Left ventricle myocardium inferior (tissue), 1 donor: Measurements from ENCODE around the gene SLC14A1. TPM values are rescaled to one million over a fixed set of nuclear protein-coding genes. Genes with fewer than 3 reads are reported as not detected.

Experiments used
- DNase-seq: peaks from one replicate; pipeline ENCODE4 v3.0.0-alpha.2; 2020
- H3K27ac ChIP-seq: fragments of 200-600 bp; replicated peaks from 2 replicates; pipeline ENCODE4 v1.8.0; 2021
- H3K27me3 ChIP-seq: fragments of 200-600 bp; 2 replicates; pipeline ENCODE4 v1.8.0; 2021; ENCODE audit warnings: low read depth
- H3K36me3 ChIP-seq: fragments of 200-600 bp; 2 replicates; pipeline ENCODE4 v1.8.0; 2021
- H3K4me1 ChIP-seq: fragments of 200-600 bp; 2 replicates; pipeline ENCODE4 v1.8.0; 2021
- H3K4me3 ChIP-seq: fragments of 200-600 bp; 2 replicates; pipeline ENCODE4 v1.8.0; 2021; ENCODE audit warnings: mild to moderate bottlenecking, moderate library complexity
- H3K9me3 ChIP-seq: fragments of 200-600 bp; replicated peaks from 2 replicates; pipeline ENCODE4 v1.8.0; 2021
- CTCF ChIP-seq: fragments of 200-600 bp; IDR thresholded peaks from 2 replicates; pipeline ENCODE4 v1.8.0; 2021; ENCODE audit warnings: antibody characterized with exemption, mild to moderate bottlenecking, borderline replicate concordance
- intact Hi-C: fragments of 100-400 bp; cut with micrococcal nuclease; formaldehyde crosslinking; loops from one replicate; pipeline ENCODE4 v1.11.0; 2022
- total RNA-seq: library from RNA; stranded (reverse); fragmentation: NEBNext Ultra II Directional; extraction: Animal tissue kit (Norgen Biotek cat#: 25700); gene quantifications from one replicate; pipeline ENCODE4 v1.2.1, GENCODE V29; 2021
- donor health status: DM: no; HTN: yes; CAD: no; lungs with severe emphysema.

SLC14A1 gene
- total RNA-seq, 1 donor from 2014 or later = 22.1 TPM

GRCh38 chr18:45722899-45723298 lies 1.1 kb upstream of the SLC14A1 start:
- H3K27ac ChIP-seq = no peak overlapping the region
- H3K36me3 ChIP-seq = no peaks in the 10 kb centered on the region
- intact Hi-C loops = no loop called here
- no peak overlapping the region for H3K4me3 ChIP-seq
- peaks cover 12% of the 10 kb centered on the region for H3K4me1 ChIP-seq
- no peaks in the 10 kb centered on the region for H3K9me3 ChIP-seq
- H3K27me3 ChIP-seq = peaks cover 16% of the 10 kb centered on the region
- peak; percentile 84 for TF ChIP-seq CTCF
- DNase-seq = peak; percentile 68

- no peak overlapping the region for H3K27ac ChIP-seq
These were observed 620 bp downstream of the SLC14A1 start for GRCh38 chr18:45724601-45725000.

GRCh38 chr18:45725336-45725735 lies 1.4 kb downstream of the SLC14A1 start:
- Histone ChIP-seq H3K27ac (no peak overlapping the region), H3K27me3 (peaks cover 12% of the 10 kb centered on the region), H3K4me1 (peaks cover 12% of the 10 kb centered on the region), H3K36me3 (no peaks in the 10 kb centered on the region), H3K9me3 (no peaks in the 10 kb centered on the region), H3K4me3 (no peak overlapping the region)
- no peak for TF ChIP-seq CTCF
- intact Hi-C loops = no loop called here
- no peak for DNase-seq

More at GRCh38 chr18:45724601-45725000, 620 bp downstream of the SLC14A1 start:
- H3K9me3 ChIP-seq = no peaks in the 10 kb centered on the region
- intact Hi-C loops = no loop called here
- DNase-seq = no peak
- H3K36me3 ChIP-seq = no peaks in the 10 kb centered on the region
- no peak overlapping the region for H3K4me3 ChIP-seq
- TF ChIP-seq CTCF = no peak
- H3K4me1 ChIP-seq = peaks cover 12% of the 10 kb centered on the region
- peaks cover 16% of the 10 kb centered on the region for H3K27me3 ChIP-seq

- Histone ChIP-seq H3K36me3 (no peaks in the 10 kb centered on the region), H3K27me3 (peaks cover 7% of the 10 kb centered on the region), H3K27ac (no peak overlapping the region), H3K4me1 (peaks cover 12% of the 10 kb centered on the region), H3K9me3 (no peaks in the 10 kb centered on the region), H3K4me3 (no peak overlapping the region)
- intact Hi-C loops = no loop called here
- no peak for TF ChIP-seq CTCF
- DNase-seq = no peak
These were observed 2.6 kb downstream of the SLC14A1 start for GRCh38 chr18:45726603-45727002.

GRCh38 chr18:45727068-45727467 lies 3.1 kb downstream of the SLC14A1 start:
- no peak for TF ChIP-seq CTCF
- H3K4me3 ChIP-seq = no peak overlapping the region
- intact Hi-C loops = no loop called here

More at GRCh38 chr18:45727068-45727467, 3.1 kb downstream of the SLC14A1 start:
- no peaks in the 10 kb centered on the region for H3K9me3 ChIP-seq
- H3K27ac ChIP-seq = no peak overlapping the region
- peaks cover 12% of the 10 kb centered on the region for H3K4me1 ChIP-seq
- DNase-seq = no peak
- H3K36me3 ChIP-seq = no peaks in the 10 kb centered on the region
- H3K27me3 ChIP-seq = peaks cover 5% of the 10 kb centered on the region
